ENCODE results near the gene LARP4B. TPM values are rescaled to one million over a fixed set of nuclear protein-coding genes. Genes with fewer than 3 reads are reported as not detected.

LARP4B gene
- total RNA-seq, 1 donor from 2014 or later, result 101 TPM

DNA sequence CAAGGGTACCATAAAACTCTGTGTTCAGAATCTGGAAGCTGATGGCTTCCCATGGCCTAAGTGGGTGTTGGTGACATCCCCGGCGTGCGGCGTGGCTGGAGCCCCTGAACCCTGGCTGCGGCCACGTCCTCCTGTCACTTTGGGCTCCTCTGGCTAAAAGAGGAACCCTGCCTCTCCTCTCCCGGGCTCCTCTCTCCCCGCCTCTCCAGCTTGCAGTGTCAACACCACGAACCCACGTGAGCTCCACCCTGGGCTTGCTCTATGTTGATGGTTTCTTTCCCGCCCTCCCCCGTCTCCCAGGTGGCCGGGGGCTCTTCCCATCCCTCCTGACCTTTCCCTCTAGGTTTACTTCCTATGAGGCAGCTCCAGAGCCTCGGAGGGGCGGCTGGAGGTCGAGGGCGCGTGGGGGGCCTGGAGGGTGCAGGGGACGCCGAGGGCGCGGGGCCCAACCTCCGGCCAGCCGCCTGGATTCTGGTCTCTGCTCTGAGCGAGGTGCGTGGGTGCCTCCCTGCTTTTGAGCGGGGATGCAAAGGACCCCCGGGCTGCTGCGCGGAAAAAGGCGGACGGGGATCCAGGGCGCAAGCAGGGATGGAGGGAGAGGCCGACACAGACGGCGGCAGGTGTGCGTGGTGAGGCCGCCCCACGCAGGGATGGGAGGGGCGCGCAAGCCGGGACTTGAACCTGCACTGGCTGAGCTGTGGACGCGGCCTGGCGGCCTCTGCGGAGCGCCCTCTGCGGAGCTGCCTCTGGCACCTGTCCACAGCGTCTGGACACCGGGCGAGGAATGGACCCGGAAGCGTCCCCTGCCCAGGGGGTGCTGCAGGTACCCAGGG is 126.5 kb downstream of the LARP4B start:
- Histone ChIP-seq H3K36me3 (ENCODE audit: insufficient read depth, low read length) (peaks cover 13% of the 10 kb centered on the region), H3K4me2 (ENCODE audit: low read length) (no peak overlapping the region), H3K79me2 (ENCODE audit: insufficient read depth, low read length) (no peaks in the 10 kb centered on the region), H2AFZ (ENCODE audit: low read depth, low read length) (no peak overlapping the region), H3K9ac (ENCODE audit: low read length) (no peak overlapping the region), H3K4me3 (ENCODE audit: insufficient read depth, low read depth, low read length) (no peak overlapping the region), H3K27me3 (ENCODE audit: insufficient read depth, low read length) (no peaks in the 10 kb centered on the region), H4K20me1 (ENCODE audit: insufficient read depth, low read length) (peaks cover 16% of the 10 kb centered on the region), H3K9me3 (ENCODE audit: insufficient read depth, low read depth, low read length) (no peaks in the 10 kb centered on the region), H3K4me1 (ENCODE audit: insufficient read depth, low read length) (no peaks in the 10 kb centered on the region), H3K27ac (ENCODE audit: low read depth, low read length) (no peak overlapping the region)
- Mint-ChIP-seq H3K27ac (ENCODE audit: unreplicated experiment) (no peak overlapping the region), H3K36me3 (ENCODE audit: low read depth, unreplicated experiment) (peaks cover 25% of the 10 kb centered on the region), H3K27me3 (ENCODE audit: low read depth, unreplicated experiment) (no peaks in the 10 kb centered on the region), H3K9me3 (ENCODE audit: unreplicated experiment) (peaks cover 2% of the 10 kb centered on the region), H3K4me1 (ENCODE audit: low read depth, unreplicated experiment) (peaks cover 17% of the 10 kb centered on the region), H3K4me3 (ENCODE audit: unreplicated experiment) (no peak overlapping the region)
- TF ChIP-seq, protein P1, sequence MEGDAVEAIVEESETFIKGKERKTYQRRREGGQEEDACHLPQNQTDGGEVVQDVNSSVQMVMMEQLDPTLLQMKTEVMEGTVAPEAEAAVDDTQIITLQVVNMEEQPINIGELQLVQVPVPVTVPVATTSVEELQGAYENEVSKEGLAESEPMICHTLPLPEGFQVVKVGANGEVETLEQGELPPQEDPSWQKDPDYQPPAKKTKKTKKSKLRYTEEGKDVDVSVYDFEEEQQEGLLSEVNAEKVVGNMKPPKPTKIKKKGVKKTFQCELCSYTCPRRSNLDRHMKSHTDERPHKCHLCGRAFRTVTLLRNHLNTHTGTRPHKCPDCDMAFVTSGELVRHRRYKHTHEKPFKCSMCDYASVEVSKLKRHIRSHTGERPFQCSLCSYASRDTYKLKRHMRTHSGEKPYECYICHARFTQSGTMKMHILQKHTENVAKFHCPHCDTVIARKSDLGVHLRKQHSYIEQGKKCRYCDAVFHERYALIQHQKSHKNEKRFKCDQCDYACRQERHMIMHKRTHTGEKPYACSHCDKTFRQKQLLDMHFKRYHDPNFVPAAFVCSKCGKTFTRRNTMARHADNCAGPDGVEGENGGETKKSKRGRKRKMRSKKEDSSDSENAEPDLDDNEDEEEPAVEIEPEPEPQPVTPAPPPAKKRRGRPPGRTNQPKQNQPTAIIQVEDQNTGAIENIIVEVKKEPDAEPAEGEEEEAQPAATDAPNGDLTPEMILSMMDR (IDR thresholded peaks at IDR 0.05; ENCODE audit: insufficient read depth, low read depth, low read length), result no peak
- TF ChIP-seq EZH2 (IDR thresholded peaks at IDR 0.05; ENCODE audit: insufficient read depth, low read length), result no peak
- DNase-seq (ENCODE audit: low read depth), result no peak
- no peak for FAIRE-seq

DNA sequence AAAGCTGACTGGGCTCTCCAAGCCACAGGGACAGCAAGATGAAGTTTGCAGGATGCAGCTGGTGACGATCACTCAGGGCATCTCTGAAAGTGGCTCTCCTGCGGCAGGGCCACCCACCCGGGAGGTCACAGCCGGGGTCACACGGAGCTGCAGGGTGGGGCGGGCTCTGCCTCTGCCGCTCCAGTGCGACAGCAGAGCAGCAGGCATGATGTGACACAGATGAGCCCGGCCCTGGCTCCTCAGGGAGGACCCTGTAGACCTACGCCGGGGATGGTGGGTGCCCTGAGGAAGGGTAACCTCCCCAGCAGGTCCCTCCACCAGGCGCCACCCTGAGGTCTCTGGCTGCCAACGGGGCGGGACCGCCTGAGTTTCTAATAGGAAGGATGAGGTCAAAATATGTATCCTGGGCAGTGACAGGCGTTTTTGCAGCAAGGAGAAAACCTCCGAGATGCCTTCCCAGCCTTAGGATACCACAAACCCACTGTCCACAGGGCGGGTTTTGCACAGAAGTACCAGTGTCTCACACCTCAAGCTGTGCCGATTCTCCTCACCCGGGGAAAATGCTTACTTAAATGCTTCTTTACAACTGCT is 127.2 kb downstream of the LARP4B start:
- H3K9me3 ChIP-seq (ENCODE audit: insufficient read depth, low read depth, low read length), result no peaks in the 10 kb centered on the region
- no peak overlapping the region for H3K4me2 ChIP-seq (ENCODE audit: low read length)
- no peak overlapping the region for H3K27ac ChIP-seq (ENCODE audit: low read depth, low read length)
- no peaks in the 10 kb centered on the region for H3K79me2 ChIP-seq (ENCODE audit: insufficient read depth, low read length)
- no peaks in the 10 kb centered on the region for H3K4me1 ChIP-seq (ENCODE audit: insufficient read depth, low read length)
- TF ChIP-seq EZH2 (IDR thresholded peaks at IDR 0.05; ENCODE audit: insufficient read depth, low read length), result no peak
- TF ChIP-seq, protein P1 (IDR thresholded peaks at IDR 0.05; ENCODE audit: insufficient read depth, low read depth, low read length), result no peak
- no peak overlapping the region for H3K4me3 ChIP-seq (ENCODE audit: insufficient read depth, low read depth, low read length)
- H3K9me3 Mint-ChIP-seq (ENCODE audit: unreplicated experiment), result peaks cover 2% of the 10 kb centered on the region
- FAIRE-seq (no peak), DNase-seq (ENCODE audit: low read depth) (no peak)
- no peaks in the 10 kb centered on the region for H3K27me3 ChIP-seq (ENCODE audit: insufficient read depth, low read length)
- H3K4me1 Mint-ChIP-seq (ENCODE audit: low read depth, unreplicated experiment), result peaks cover 17% of the 10 kb centered on the region
- H3K36me3 Mint-ChIP-seq (ENCODE audit: low read depth, unreplicated experiment), result peaks cover 24% of the 10 kb centered on the region
- H3K27me3 Mint-ChIP-seq (ENCODE audit: low read depth, unreplicated experiment), result no peaks in the 10 kb centered on the region
- peaks cover 16% of the 10 kb centered on the region for H4K20me1 ChIP-seq (ENCODE audit: insufficient read depth, low read length)
- no peak overlapping the region for H3K27ac Mint-ChIP-seq (ENCODE audit: unreplicated experiment)
- peaks cover 10% of the 10 kb centered on the region for H3K36me3 ChIP-seq (ENCODE audit: insufficient read depth, low read length)
- H2AFZ ChIP-seq (ENCODE audit: low read depth, low read length), result no peak overlapping the region
- no peak overlapping the region for H3K9ac ChIP-seq (ENCODE audit: low read length)
- H3K4me3 Mint-ChIP-seq (ENCODE audit: unreplicated experiment), result no peak overlapping the region

All from astrocyte (in vitro differentiated cells and primary cell).